NCI-H446 (cell line): ENCODE data around the gene CTDP1.
A peak's percentile ranks its signal among the peaks of the same experiment; 100 is the strongest.

Experiments used
- DNase-seq, 2 experiments: peaks; one replicate each; lab custom pipeline; 2025; lab: John Stamatoyannopoulos, UW

Gene CTDP1

DNA sequence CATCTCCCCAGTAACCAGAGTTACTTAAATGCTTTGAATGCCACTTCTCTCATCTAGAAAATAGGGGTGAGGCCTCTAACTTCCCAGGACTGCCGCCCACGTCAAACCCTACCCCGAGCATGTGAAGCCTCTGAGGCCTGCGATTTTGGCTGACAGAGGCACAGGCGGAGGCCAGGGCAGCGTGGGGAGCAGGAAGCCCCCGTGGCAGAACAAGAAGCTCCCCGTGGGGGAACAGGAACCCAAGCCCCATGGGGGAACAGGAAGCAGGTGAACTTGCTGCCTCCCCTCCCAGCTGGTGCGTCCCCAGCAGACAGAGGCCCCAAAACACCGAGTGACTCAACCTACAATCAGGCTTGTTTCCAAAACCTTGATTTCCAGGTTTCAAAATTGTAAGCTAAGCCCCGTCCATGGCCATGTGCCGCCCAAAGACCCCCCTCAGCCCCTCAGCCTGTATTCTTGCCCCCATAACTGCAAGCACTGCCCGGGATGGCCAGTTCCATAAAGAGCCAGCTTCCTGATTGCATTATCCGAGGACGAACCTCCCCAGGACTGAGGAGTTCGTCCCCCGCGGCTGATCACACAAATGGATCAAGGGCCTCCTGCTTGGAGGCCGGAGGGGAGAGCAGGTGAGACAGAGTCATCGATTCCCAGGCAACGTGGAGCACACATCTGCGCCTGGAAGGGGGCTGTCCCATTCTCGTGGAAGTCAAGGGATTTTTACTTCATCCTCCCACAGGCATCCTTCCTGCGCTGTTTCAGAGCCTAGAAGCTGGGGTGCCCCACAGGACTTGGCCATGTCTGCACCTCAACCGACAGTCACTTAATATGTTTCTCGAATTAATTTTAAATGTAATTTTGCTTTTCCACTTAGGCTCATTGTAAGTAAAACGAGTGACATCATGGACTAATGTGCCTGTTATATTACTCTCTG is 36.3 kb upstream of the CTDP1 start:
- no peak for DNase-seq

DNA sequence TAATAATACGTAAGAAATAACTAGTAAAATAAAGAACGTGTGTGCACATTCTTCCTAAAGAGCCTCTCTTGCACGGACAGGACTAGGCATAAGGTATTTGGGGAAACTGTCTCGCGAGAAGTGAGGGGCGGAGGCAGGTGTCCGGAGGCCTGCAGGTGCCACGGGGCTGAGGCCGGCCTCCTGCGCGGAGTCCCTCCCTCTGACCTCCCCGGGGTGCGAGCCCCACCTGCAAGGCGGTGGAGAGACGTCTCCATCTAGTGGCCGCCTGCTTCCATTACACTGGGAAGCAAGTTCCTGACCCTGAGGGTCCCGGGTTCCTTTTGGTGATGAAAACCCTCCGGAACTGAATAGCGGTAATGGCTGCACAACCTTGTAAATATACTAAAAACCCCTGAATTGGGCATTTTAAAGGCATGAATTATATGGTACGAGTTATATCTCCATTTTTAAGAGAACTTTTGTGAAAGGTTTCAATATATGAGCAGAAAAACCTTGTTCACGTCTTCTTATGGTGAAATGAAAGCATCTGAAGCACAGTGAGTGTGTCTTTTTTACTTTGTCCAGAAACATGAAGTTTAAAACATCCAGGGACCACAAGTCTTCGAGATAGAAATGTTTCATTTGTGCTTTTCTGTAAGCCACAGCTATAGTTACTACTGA is 35.5 kb upstream of the CTDP1 start:
- peak; percentile 20 to 28 for DNase-seq

DNA sequence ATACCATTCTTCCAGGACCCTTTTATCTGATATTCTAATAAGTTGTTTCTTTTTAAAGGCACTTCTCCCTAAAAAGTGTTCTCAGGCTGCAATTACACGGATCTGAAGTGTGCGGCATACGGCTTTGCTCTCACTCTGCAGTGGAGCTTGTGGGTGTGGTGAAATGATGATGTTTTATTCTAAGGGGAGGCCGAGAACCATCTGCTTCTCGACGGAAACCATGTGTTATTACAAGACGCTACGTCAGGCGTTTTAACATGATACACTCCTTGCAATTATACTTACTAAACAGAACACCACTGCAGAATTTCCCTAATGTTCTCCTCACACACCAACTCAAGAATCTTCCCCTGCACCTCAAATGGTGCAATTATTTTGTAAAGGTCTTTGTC is 34.9 kb upstream of the CTDP1 start:
- no peak for DNase-seq

DNA sequence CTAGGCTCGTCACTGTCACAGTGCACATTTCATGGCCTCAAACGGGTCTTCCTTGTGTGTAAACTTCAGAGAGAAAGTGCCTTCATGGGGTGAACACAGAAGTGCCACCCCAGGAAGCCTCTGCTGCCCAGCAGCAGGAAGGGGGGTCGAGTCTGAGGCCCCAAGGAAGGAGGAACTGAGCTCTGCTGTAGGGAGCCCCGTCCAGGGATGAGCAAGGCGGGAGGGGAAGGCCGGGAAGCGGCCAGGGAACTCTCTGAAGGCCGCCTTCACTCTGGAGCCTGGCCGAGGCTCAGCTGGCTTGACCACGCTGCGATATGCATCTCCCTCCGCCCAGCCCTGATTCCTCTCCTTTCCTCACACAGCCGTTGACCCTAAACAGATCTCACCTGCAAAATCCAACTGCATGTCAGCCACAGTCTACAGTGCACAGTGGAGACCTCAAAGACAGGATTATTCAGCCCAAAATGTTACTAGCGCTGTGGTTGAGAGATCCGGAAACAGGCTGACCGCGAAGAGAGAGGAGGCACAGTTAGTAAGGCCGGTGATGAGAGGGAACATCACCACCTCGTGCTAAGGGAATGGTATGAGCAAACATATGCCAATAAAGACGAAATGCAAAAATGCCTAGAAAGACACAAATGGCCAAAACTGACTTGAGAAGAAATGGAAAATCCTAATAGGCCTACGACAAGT is 34.2 kb upstream of the CTDP1 start:
- DNase-seq = no peak

DNA sequence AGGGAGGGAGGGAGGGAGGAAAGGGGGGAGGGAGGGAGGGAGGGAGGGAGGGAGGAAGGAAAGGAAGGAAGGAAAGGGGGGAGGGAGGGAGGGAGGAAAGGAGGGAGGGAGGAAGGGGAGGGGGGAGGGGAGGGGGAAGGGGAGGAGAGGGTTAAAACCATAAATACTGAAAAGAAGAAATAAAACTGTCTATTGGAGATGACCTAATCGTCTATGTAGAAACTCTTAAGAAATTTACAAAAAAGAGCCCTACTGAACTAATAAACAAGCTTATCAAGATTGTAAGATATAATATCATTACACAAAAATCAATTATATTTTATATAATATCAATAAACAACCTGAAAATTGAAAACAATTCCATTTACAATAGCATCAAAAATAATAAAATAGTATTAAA is 32.3 kb upstream of the CTDP1 start:
- no peak for DNase-seq

DNA sequence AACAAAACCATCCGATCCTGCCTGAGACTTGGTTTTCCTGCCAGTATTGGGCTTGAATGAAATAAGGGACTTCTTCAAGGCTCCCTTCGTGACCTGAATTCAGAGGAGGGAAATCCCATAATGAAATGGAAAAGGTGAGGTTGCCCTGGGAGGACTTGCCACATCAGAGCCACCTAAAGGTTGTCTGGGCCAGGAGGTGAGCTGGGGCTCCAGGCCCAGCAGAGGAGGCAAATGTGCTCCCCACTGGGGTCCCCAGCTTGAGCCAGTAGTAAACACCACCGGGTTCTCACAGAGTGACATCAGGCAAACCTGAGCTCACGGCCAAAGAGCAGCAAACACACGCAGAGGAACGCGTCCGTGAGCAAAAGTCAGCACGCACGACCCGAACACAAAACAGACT is 28.6 kb upstream of the CTDP1 start:
- DNase-seq = no peak

DNA sequence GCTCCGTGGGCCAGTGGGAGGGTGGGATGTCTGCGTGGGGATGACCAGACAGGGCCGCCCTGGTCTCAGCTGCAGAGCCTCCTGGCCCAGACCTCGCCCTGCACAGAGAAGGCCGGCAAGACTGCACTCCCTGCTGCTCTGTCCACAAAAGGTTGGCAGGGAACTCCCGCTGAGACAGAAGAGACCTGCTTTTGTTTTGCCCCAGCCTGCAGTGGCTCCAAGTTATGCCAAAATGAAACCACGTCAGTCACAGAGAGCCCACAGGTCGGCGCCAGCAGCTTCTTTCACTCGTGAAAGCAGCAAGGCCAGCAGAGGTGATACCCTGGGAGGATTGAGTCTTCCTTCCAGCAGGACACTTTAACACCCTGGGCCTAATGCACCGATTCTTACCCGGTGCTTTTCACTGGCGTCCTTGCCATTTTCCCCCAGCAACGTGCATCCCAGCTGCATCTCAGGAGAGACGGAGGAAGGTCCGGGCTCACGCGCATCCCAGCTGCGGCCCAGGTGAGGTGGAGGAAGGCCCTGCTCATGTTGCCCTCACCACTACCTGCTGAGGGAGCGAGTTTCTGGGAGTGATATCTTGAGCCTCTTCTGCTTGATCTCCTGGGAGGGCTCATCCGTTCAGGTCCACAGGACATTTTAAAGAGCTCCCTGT is 22.1 kb upstream of the CTDP1 start:
- DNase-seq = no peak

DNA sequence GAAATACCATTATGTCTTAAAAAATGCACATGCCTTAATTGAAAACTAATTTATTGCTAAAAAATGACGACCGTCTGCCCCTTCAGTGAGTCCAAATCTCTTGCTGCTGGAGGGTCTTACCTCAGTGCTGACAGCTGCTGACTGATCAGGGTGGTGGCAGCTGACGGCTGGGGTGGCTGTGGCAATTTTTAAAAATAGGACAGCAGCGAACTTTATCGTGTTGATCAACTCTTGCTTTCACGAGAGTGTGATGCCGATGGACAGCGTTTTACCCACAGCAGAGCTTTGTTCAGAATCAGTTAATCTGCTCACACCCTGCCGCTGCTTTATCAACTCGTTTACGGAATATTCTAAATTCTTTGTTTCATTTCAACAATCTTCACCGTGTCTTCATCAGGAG is 21.2 kb upstream of the CTDP1 start:
- no peak for DNase-seq

DNA sequence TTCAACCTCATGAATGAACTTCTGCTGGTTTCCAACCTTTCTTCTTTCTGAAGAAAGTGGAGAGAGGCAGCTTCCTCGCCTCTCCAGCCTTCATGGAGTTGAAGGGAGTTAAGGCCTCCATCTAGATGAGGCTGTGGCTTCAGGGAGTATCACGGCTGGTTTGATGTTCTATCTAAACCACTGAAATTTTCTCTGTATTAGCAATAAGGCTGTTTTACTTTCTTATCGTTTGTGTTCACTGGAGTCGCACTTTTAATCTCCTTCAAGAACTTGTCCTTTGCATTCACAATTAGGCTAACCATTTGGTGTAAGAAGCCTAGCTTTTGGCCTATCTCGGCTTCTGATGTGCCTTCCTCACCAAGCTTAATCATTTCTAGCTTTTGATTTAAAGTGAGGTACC is 19.9 kb upstream of the CTDP1 start:
- DNase-seq = no peak

DNA sequence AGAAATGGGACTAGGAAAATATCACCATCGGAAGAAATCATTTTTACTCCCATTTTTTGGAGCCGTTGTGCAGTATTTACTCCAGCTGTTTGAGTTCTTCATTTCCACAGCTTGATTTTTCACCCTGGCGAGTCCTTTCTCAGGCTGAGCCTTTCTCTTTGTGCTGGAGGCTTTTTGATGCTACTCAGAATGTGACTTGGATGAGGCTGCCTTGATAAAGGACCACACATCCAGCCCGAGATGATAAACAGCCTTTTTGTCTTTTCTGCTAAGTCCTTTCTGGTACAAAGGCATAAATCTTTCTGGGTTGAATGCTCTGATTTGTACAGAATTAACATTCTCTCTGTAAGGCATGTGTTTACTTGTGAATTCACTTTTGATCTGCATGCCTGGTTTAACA is 17.6 kb upstream of the CTDP1 start:
- DNase-seq = no peak

DNA sequence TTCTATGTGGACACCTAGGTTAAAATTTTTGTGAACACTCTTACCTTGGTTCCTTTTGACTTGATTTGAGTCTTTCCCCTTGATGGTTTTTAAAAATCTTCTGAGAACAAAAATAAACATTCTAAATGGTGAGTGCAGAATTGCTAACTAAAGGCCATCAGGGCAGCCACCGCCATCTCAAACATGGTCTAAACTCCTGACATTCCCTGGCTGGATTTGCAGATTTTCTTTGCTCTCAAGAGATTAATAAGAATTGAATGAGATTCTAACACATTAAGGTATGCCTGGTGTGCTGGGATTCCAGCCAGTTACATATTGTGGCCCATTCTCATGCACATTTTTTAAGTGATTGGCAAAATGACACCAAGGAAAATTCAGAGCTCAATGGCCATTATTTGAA is 17.2 kb upstream of the CTDP1 start:
- DNase-seq = no peak

DNA sequence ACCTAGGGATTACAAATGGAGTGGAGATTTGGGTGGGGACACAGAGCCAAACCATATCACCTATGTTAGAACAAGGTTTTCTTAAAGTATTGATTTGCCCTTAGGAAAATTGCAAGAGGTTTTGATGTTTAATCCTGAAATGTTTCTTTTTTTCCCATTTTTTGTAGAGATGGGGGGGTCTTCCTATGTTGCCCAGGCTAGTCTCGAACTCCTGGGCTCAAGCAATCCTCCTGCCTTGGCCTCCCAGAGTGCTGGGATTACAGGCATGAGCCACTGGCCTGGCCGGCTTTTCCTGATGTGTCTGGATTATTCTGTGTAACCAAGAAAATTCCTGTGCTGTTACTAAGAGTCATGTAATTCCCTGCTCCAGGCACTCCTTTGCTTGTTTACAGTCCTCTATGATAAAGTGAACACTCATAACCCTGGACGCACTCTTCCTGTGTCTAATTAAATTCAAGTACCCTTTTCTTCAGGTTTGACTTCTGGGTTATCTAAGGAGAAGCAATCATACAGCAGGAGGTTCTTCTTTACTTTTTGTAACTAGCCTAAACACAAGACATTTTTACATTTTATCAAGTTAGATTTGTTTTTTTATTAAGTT is 15.0 kb upstream of the CTDP1 start:
- no peak for DNase-seq

DNA sequence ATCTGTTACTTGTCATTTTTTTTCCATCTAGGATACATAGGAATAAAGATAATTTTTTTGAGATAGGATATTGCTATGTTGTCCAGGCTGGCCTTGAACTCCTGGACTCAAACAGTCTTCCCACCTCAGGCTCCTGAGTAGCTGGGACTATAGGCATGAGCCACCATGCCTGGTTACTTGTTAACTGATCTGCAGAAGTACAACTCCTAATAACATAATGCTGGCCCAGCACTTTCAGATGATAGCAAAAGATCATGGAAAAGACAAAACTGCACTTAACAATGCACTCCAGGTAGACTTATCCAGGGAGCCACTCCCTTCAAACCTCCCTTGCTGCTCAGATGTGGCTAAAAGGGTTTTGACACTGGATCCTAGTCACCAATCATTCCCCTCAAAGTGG is 11.4 kb upstream of the CTDP1 start:
- DNase-seq = no peak

DNA sequence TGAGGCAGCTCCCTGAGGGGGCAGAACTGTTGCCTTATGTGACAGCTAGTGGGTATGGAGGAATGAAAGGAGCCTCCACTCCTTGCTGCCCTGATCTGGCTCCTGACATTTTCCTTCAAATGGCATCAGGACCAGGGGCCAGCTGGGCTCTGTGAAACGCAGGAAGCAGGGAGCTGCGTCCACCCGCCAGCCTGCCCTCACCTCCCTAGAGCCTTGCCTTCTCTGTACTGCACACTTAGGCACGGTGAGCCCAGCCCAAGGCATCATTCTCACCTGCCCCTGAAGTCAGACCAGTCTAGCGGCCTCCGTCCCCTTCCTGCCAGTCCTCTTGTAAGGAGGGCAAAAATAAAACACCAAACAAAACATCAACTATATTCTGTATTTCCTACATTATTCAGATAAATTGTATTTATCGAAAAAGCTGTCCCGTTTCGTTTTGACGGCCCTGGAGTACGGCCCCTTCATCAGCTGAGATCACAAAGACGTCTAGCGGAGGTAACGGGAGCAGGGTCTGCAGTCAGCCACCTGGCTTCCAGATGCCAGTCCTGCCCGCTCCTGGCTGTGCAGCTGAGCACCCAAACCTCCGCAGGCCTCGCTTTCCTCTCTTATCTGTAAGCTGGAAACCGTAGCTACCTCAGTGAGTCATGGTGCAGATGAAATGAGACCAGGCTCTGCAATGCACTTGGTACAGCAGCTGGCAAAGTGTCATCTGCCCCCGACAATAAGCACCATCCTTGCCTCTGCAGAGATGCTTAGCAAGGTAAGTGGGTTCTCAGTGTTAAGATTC is 6.9 kb upstream of the CTDP1 start:
- no peak for DNase-seq

DNA sequence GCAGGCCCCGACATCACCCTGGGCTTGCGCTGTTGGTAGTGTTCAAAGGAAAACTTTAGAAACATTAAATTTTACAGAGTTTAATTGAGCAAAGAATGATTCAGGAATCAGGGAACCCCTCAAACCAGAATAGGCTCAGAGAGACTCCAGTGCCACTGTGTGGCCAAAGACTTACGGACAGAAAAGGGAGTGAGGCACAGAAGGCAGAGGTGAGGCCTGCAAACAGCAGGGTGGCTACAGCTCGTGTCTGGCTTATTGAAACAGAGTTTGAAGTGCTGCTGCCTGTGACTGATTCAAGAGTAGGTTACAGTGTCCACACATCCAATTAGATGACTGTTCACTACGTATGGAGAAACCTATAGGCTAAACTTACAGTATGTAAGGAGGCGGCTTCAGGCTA is 2.4 kb upstream of the CTDP1 start:
- DNase-seq = no peak

DNA sequence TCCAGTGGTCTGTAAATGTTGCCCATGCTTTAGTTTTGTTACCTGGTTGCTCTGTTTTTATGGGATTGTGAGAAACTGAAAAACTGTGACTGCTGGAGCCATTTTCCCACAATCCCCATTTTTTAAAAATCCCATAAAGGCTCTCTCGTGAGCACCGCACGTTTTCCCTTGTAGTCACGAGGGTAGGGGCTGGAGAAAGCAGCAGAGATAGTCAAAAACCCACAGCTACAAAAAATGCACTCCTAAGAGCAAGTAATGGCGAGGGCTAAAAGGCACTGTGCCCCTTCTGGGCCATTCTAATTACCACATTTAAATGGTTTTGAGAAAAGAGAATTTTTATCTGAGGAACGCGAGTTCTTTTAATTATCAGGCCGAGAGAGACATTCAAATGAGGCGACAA is 1.8 kb upstream of the CTDP1 start:
- no peak for DNase-seq

DNA sequence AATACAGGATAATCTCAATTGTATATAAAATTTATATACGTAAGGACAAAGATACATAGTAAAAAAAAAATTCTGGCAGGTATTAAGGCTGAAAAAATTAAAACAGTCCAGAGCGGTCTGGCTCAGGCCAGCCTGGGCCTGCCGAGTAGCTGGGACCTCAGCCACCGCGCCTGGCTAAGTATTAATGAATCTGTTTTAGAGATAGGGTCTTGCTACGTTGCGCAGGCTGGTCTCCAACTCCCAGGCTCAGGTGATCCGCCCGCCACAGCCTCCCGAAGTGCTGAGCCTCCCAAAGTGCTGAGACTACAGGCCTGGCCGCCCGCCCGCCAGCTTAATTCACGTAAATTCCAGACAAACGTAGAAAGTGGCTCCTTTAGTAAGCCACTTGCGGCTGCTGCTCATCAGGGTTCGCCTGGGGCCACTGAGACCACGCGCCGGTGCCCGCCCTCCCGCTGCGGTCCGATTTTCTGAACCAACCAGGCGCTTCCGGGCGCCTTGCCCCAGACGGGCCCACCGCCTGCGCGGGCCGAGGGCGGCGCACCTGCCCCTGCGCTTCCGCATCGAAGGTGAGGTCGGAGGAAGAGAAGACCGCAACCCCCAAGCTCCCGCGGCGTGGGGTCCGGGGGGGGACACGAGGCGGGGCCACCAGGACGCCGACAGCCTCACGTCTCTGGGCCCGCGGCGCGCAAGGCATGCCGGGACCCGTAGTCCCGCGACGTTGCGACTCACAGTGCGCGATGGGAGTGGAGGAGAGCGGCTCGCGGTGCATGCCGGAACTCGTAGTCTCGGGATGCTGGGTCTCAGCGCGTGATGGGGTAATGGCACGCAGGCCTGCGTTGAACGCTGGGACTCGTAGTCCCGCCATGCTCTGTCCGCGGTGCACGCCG is 695 bp upstream of the CTDP1 start:
- peak; percentile 94 to 98 for DNase-seq

DNA sequence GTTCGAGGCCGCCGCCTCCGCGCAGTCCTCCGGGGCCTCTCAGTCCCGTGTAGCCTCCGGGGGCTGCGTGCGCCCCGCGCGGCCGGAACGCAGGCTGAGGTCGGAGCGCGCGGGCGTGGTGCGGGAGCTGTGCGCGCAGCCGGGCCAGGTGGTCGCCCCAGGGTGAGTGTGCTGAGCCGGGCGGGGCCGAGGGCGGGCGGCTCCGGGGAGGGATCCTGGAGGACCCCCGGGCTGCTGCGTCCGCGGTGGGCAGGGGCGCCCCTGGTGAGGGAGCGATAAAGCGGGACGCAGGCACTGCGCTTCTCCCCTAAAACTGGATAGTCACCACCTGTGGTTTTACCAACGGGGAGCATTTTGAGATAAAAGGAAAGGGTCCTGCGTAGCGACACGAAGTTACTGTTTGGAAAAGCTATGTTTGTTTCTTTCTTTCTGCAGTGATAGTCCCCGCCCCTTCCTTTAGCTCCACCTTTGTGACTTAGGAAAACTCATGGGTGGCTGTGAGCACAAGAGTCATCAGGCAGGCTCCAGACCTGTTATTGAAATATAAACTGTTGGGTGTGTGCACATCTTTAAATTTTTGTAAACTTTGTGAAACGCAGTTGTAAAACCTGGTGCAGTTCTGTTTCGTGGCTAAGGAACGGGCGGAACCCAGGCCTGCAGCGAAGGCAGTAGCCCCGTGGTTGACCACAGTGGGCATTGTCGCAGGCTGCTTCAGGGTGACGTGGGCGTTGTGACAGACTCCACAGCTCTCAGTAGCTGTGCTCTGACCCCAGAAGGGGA is 687 bp downstream of the CTDP1 start:
- peak in 1 of 2 experiments; percentile 7 for DNase-seq

DNA sequence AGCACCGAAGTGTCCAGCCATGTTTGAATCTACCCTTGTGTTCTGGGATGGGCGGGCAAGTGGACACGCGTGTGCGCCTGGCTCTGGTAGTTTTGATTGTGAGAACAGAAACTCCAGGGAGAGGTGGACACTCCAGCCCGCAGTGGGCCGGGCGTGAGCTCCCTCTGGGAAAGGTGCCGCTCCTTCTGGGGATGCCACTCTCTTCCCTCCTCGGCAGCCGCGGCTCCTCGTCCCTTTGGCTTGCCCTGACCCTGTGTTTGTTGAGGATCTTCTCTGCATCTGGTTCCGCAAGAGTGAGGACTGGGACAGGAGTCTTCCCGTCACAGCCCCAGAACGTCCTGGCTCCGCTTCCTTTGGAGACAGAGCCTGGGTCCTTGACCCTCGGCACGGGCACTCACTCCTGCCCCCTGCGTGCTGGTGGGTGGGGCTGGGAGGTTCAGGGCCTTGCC is 1.3 kb downstream of the CTDP1 start:
- DNase-seq = no peak
